GM18873 (cell line): ENCODE results near the gene SMKR1.
"Not testable (repeated sequence)": the region's sequence is repeated elsewhere in the genome, so short reads cannot be mapped to it uniquely, and the experiment has no call there.

Experiments
- ATAC-seq: cut with Tn5 transposase; IDR thresholded peaks from one replicate; pipeline ENCODE4 v1.9.1; 2021; ENCODE audit warnings: mild to moderate bottlenecking, moderate library complexity, moderate number of reproducible peaks; ENCODE audit not compliant: unreplicated experiment, low FRiP score

SMKR1 gene

GRCh38 chr7:129481376-129481775, 21.0 kb upstream of the SMKR1 start:
- ATAC-seq: not testable (repeated sequence)

- no peak for ATAC-seq
These were observed 19.6 kb upstream of the SMKR1 start for GRCh38 chr7:129482781-129483180.

GRCh38 chr7:129489491-129489890, 12.8 kb upstream of the SMKR1 start:
- ATAC-seq: no peak

- no peak for ATAC-seq
These were observed 9.9 kb upstream of the SMKR1 start for GRCh38 chr7:129492391-129492790.

- ATAC-seq: peak; percentile 30
These were observed 8.8 kb upstream of the SMKR1 start for GRCh38 chr7:129493555-129493954.

- peak; percentile 61 for ATAC-seq
These were observed 8.3 kb upstream of the SMKR1 start for GRCh38 chr7:129494041-129494440.

- no peak for ATAC-seq
These were observed 6.3 kb upstream of the SMKR1 start for GRCh38 chr7:129495987-129496386.

- no peak for ATAC-seq
These were observed 5.7 kb upstream of the SMKR1 start for GRCh38 chr7:129496653-129497052.

GRCh38 chr7:129497156-129497555, 5.2 kb upstream of the SMKR1 start:
- ATAC-seq: no peak

GRCh38 chr7:129498021-129498420, 4.3 kb upstream of the SMKR1 start:
- no peak for ATAC-seq

- no peak for ATAC-seq
These were observed 2.3 kb upstream of the SMKR1 start for GRCh38 chr7:129499999-129500398.

GRCh38 chr7:129502708-129503685, 666 bp downstream of the SMKR1 start:
- ATAC-seq: peak; percentile 19

GRCh38 chr7:129503725-129504124, 1.4 kb downstream of the SMKR1 start:
- ATAC-seq: no peak

GRCh38 chr7:129512192-129512591, 9.9 kb downstream of the SMKR1 start:
- no peak for ATAC-seq

- no peak for ATAC-seq
These were observed 11.2 kb downstream of the SMKR1 start for GRCh38 chr7:129513546-129513945.

- ATAC-seq: no peak
These were observed 12.4 kb downstream of the SMKR1 start for GRCh38 chr7:129514683-129515082.

GRCh38 chr7:129515381-129515780, 13.1 kb downstream of the SMKR1 start:
- ATAC-seq: no peak

- no peak for ATAC-seq
These were observed 15.6 kb downstream of the SMKR1 start for GRCh38 chr7:129517931-129518330.

- no peak for ATAC-seq
These were observed 17.1 kb downstream of the SMKR1 start for GRCh38 chr7:129519464-129519863.

GRCh38 chr7:129522088-129522970, 20.0 kb downstream of the SMKR1 start:
- no peak for ATAC-seq

GRCh38 chr7:129522971-129523340, 20.6 kb downstream of the SMKR1 start:
- no peak for ATAC-seq
